DMS153 treated with DMSO at 0.1 percent for 48 hours (cell line): ENCODE data around the gene RAMP2.
A peak's percentile ranks its signal among the peaks of the same experiment; 100 is the strongest.
"Not testable (repeated sequence)": the region's sequence is repeated elsewhere in the genome, so short reads cannot be mapped to it uniquely, and the experiment has no call there.

Experiments
- DNase-seq: peaks from one replicate; lab custom pipeline; 2025; ENCODE audit not compliant: unreplicated experiment; lab: John Stamatoyannopoulos, UW

The RAMP2 gene

DNA sequence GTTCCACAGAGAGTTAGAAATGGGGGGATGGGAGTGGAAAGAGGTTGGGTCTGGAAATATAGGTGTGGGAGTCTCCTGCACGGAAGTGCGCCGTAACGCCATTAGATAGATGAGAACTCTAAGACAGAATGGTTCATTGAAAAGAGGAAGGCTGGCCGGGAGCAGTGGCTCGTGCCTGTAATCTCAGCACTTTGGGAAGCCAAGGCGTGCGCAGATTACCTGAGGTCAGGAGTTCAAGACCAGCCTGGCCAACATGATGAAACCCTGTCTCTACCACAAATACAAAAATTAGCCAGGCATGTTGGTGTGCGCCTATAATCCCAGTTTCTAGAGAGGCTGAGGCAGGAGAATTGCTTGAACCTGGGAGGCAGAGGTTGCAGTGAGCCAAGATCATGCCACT is 7.0 kb downstream of the RAMP2 start:
- not testable (repeated sequence) for DNase-seq

DNA sequence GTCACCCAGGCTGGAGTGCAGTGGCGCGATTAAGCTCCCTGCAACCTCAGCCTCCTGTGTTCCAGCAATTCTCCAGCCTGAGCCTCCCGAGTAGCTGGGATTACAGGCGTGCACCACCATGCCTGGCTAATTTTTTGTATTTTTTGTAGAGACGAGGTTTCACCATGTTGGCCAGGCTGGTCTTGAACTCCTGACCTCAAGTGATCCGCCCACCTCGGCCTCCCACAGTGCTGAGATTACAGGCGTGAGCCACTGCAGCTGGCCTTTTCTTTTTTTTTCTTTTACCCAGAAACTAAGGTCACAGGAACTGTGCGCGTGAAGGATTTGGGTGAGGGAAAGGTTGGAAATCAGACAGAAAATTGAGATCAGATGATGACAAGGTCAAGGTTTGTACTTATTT is 8.9 kb downstream of the RAMP2 start:
- DNase-seq, result not testable (repeated sequence)

DNA sequence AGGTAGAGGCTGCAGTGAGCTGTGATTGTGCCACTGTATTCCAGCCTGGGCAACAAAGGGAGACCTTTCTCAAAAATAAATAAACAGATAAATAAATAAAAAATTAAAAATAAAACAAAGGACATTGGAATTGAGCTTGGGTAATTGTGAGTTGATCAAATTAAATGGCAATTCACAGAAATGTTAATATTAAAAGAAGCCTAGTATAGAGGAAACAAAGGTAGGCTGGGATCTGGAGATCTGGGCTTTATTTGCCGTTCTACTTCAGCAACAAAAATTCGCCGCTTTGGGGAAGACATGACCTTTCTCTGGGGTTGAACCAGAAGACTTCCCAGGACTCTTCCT is 11.9 kb downstream of the RAMP2 start:
- no peak for DNase-seq

DNA sequence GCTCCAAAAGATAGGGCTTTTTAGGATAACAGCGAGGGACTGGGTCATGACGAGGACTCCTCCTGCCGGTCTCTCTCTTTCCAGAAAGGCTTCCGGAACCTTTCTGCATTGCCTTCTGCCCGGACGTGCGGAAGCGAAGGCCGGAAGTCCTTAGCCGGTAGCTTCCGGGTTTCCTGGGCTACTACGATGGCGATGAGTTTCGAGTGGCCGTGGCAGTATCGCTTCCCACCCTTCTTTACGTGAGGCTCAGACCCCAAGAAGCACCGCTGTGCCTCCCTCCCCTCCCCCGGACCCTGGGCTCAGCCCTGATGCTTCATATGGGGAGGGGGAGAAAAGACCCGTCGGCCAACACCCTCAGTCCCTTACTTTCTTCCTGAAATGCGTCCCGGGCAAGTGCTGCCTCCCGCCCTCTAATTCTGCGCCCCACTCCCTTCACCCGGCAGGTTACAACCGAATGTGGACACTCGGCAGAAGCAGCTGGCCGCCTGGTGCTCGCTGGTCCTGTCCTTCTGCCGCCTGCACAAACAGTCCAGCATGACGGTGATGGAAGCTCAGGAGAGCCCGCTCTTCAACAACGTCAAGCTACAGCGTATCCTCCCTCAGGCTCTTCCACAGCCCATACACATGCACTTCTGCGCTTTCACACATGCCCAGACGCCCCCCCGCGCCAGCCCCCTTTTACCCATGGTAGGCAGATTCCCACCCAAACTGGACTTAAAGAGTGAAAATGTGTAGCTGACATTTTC is 12.4 kb downstream of the RAMP2 start, which contains the start of gene VPS25:
Gene VPS25 (plus strand): TSS at position 160 of the 746 bp plus-strand sequence. CDS start 27 bp downstream, at position 187.
- peak; percentile 76 for DNase-seq

DNA sequence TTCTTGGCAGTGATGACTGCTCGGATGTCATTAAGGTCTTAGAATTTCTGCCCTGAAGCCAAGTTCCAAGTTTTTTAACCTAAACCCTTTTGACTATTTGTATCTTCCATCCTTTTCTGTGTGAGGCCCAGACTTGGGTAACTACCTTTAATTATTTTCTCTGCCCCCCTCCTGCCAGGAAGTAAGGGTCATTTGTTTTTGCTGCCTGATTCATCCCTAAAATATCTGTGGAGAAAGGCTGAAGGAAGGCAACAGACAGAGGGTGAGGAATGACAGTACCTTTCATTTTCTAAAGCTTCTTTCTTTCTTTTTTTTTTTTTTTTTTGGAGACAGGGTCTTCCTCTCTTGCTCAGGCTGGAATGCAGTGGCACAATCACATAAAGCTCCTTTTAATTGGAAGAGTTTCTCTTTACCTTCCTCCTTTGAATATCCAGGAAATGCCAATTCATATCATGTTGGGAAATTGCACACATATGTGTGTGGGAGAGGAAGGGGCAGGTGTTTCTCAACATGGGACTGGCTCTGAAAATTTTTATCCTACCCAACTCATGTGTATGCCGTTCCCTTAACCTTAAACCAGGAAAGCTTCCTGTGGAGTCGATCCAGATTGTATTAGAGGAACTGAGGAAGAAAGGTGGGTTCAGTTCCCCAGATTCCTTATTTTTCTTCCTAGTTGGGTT is 13.2 kb downstream of the RAMP2 start:
- DNase-seq, result no peak

DNA sequence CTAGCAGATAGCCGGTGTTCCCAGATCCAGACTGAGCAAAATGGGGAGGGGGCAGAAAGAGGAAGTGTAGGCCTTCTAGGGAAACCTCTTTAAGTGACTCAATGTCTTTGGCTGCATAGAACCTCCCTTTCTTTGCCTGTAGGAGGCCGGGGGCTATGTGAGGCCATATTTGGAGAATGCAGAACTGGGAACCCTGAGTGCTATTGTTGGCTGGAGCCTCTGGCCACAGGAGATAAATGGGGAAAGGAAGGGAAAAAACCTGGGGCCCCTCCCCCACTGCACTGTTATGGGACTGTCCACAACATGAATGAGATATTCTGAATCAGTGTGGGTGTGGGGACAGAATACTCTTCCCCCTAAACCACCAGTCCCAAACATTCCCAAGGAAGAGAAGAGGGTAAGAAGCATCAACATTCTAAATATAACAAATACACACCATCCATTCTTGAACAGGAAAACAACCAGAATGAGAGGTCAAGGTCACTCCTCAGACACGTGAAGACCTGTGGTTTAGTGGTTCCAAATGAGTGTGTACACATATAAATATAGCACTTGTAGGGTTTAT is 14.6 kb downstream of the RAMP2 start:
- DNase-seq, result no peak

DNA sequence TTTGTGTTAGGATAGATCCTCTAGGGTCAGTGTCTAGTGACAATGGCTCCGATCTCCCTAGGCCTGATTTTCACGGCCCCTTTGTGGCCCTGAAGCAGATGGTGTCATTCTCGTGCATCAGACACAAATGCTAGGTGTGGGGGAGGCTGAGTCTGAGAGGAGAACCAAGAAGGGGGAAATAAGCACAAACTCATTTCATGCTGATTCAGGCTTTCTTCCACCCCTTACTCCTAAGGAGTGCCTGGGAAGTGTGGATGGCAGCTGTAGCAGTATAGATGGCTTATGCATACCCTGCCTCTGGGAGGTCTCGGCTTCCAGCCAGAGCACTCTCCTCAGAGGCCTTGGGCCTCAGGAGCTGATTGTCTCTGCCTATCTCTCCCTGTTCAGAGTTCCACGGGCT is 17.5 kb downstream of the RAMP2 start:
- no peak for DNase-seq

DNA sequence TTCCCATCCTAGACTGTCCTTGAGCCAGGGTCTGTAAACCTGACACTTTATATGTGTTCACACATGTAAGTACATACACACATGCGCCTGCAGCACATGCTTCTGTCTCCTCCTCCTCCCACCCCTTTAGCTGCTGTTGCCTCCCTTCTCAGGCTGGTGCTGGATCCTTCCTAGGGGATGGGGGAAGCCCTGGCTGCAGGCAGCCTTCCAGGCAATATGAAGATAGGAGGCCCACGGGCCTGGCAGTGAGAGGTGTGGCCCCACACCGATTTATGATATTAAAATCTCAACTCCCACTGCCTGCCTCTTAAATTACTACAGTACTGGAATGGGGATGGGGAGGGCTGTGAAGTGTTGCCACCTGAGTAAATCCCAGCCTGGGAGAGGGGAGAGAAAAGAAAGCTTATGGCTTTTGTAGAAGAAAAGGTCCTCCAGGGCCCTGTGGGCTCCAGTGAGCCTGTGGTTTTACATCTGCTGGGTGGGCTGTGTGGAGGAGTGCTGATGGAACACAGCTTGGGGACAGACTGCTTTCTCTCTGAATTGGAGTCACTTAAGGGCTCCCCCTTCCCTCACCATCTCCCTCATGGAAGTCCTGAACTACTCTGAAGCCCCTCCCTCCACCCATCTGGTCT is 18.4 kb downstream of the RAMP2 start:
- DNase-seq, result no peak

DNA sequence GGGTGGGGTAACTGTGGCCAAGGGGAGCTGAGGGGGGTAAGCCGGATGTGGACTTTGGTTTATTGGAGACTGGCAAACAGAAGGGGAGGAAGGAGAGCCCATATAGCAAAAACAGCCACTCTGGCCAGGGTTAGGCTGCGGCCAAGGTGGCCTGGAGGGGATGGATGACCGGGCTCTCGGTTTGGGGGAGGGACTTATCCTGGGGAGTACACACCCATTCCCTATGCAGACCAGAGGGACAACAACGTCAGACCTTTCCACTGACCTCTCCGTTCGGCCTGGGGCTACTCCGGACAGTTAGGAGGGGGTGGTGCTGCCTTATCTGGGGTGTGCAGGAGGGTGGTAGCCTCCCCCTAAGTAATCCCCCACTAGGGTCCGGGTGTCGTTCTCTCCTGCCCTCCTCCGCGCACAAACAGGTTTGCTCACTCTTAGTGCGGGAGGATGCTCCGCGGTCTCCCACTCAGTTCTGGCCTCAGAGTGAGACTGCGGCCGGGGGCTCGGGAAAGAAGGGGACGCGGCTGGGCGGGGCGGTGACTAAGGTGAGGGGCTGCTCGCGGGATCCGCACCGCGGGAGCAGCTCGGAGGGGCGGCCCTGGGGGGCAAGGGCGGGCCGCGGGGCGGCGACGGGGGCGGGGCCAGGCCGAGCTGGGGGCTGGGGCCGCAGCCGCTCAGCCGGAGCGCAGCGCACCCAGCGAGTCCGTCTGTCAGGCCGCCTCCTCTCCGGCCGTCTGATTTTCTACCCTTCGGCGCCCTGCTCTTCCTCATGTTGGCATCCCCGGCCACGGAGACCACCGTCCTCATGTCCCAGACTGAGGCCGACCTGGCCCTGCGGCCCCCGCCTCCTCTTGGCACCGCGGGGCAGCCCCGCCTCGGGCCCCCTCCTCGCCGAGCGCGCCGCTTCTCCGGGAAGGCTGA is 19.2 kb downstream of the RAMP2 start, which contains the start of gene WNK4:
Gene WNK4 (plus strand): TSS at position 675 of the 915 bp plus-strand sequence. CDS start 89 bp downstream, at position 764.
- no peak for DNase-seq

DNA sequence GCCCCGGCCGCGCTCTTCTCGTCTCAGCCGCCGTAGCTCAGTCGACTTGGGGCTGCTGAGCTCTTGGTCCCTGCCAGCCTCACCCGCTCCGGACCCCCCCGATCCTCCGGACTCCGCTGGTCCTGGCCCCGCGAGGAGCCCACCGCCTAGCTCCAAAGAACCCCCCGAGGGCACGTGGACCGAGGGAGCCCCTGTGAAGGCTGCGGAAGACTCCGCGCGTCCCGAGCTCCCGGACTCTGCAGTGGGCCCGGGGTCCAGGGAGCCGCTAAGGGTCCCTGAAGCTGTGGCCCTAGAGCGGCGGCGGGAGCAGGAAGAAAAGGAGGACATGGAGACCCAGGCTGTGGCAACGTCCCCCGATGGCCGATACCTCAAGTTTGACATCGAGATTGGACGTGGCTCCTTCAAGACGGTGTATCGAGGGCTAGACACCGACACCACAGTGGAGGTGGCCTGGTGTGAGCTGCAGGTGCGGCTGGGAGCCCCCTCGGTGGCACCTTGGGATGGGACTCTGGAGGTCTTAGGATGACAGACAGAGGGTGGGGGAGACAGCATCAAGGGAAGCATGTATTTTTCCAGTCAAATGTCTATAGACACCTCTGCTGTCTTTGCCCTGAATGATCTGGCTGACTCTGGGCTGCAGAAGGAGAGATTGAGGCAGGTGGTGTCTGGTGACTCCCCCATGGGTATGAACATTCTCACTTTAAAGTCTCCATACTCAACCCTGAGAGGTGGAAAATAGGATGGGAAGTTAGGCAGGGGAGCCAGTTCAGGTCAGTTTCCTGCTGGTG is 20.0 kb downstream of the RAMP2 start:
- DNase-seq, result no peak

DNA sequence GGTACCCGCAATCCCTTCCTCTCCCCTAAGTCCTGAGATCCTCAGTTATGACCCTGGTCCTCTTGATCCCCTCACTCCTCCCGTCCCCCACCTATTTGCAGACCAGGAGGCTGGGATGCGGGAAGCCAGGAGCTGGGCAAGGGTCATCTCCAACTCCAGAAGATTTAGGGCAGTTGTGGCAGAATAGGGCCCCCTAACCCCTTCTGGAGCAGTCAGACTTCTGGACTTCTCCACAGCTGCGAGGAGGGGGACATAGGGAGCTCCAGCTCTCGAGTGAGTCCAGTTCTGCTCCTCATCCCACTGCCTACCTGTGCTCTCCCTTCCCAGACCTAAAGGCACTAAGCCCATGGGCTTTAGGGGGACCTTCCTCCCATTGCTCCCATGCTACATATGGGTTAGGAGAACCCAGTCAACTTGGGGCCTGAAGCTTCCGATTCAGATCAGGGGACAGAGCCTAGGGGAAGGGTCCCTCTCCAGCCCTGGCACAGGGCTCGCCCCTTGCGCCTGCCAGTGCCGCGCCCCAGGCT is 20.7 kb downstream of the RAMP2 start:
- DNase-seq, result no peak

DNA sequence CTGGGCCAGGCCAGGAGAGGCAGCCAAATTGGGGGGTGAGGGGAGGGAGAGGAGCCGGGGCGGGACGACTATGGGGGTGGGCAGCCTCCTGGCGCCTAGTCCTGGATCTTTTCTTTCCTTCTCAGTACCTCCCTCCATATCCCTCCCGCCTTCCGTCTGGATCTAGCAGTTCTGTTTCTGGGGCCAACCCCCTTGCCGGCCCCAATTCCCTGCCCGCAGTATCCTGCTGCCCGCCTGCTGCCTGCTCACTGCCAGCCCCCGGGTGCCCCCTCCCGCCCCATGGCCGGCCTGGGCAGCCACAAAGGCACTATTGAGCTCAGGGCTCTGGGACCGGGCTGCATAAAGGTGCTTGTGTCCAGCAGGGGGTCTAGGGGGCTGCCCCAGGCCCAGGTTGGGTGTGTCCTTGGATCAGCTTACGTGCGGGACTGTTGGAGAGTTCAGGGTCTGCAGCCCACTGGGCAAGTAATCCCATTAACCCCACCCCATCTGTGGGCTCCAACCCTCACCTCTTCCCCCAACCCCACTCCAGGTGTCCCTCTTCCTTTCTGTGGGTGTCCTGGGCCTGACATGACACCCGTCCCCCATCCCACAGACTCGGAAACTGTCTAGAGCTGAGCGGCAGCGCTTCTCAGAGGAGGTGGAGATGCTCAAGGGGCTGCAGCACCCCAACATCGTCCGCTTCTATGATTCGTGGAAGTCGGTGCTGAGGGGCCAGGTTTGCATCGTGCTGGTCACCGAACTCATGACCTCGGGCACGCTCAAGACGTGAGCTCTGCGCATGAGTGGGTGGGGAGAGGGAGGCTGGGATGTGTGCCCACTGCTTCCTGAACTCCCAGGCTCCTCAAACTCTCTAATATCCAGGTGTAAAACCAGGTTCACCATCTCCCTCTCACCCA is 21.4 kb downstream of the RAMP2 start:
- DNase-seq, result no peak

DNA sequence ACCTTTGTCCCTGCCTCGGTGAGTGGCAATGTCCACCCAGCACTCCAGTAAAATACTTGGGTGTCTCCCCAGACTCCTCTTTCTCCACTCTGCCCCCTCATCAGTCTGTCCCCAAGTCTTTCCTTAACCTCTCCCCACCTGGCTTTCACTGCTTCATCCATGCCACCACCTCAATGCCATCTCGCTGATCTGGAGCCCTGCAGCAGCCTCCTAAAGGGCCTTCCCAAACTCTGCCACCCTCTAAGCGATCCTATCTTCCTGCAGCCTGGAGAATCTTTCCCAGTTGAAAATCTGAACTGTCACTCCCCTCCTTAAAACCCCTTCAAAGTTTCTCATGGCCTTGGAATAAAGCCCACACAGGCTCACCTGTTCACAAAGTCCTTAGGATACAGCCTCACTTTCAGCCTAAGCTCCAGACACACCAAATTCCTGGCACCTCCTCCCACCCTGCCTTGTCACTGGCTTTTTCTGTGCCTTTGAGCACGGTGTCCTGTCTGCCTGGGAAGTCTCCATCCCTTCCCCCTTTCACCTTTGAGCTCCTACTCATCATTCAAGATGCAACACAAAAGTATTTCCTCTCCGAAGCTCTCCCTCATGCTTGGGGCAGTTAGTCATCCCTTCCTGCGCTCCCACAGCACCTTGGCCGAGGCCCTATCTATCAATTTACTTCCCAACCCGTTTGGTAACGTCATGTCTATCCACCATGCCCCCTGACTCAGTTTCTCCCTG is 22.2 kb downstream of the RAMP2 start:
- no peak for DNase-seq

DNA sequence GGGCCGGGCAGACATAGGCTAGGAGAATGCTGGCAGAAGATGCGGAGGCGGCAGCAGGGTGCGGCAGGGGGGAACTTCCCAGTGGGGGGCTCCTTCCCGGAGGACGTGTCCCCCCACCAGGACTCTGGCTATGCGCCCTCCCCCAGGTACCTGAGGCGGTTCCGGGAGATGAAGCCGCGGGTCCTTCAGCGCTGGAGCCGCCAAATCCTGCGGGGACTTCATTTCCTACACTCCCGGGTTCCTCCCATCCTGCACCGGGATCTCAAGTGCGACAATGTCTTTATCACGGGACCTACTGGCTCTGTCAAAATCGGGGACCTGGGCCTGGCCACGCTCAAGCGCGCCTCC is 22.7 kb downstream of the RAMP2 start:
- DNase-seq, result no peak

DNA sequence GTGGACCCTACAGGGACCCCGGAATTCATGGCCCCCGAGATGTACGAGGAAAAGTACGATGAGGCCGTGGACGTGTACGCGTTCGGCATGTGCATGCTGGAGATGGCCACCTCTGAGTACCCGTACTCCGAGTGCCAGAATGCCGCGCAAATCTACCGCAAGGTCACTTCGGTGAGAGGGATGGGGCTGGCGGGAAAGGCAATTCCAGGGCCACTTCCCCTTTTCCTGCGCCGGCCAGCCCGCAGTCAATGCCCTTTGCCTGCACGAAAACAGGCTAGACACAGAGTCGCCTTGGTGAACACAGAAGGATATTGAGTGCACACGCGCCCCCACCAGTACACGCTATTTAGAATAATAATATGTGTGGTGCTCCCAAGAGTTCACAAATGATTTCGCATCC is 23.4 kb downstream of the RAMP2 start:
- no peak for DNase-seq

DNA sequence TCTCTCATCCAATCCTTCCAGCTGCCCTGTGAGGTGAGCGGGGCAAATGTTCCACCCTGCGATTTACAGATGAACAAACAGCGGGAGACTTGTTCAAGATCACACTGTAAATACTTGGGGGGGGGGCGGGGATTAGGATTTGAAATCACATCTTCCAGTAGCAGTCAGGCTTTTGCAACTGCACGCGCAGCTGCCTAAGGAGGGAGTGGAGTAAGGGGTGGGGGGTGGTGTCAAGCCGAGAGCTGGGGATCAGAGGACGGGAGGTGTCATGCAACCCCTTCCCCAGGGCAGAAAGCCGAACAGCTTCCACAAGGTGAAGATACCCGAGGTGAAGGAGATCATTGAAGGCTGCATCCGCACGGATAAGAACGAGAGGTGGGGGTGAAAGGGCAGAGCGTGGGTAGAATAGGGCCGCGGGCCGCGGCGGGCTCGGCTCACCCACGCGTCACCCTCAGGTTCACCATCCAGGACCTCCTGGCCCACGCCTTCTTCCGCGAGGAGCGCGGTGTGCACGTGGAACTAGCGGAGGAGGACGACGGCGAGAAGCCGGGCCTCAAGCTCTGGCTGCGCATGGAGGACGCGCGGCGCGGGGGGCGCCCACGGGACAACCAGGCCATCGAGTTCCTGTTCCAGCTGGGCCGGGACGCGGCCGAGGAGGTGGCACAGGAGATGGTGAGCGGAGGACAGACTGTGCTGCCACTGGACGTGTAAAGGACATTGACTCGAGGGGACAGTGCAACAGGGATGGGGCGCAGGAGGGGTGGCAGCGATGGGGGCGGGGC is 24.0 kb downstream of the RAMP2 start:
- DNase-seq, result no peak

DNA sequence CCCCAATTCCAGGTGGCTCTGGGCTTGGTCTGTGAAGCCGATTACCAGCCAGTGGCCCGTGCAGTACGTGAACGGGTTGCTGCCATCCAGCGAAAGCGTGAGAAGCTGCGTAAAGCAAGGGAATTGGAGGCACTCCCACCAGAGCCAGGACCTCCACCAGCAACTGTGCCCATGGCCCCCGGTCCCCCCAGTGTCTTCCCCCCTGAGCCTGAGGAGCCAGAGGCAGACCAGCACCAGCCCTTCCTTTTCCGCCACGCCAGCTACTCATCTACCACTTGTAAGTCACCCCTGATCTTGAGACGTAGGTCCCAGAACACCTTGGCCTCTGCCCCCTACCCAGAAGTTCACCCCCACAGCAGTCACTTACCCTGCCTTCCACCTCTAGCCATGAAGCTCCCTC is 26.2 kb downstream of the RAMP2 start:
- DNase-seq, result no peak
